Neural progenitor cell (in vitro differentiated cells): ENCODE data around the gene RSF1. TPM values are rescaled to one million over a fixed set of nuclear protein-coding genes. Genes with fewer than 3 reads are reported as not detected.

Source experiments
- DNase-seq: peaks from one replicate; pipeline ENCODE4 v3.0.0-alpha.2; 2016; ENCODE audit warnings: low spot score
- H2AFZ ChIP-seq: fragments of 200-600 bp; sonication (generic); replicated peaks from 2 replicates; pipeline ENCODE4 v1.6.1; 2016; ENCODE audit warnings: antibody characterized with exemption
- H3F3A ChIP-seq: fragments of 200-600 bp; sonication (generic); 2 replicates; pipeline ENCODE4 v1.6.1; 2016; ENCODE audit warnings: antibody characterized with exemption, low read depth
- H3K27ac ChIP-seq: fragments of 200-600 bp; sonication (generic); 2 replicates; pipeline ENCODE4 v1.5.1; 2016; ENCODE audit warnings: mild to moderate bottlenecking
- H3K27me3 ChIP-seq: fragments of 200-600 bp; sonication (generic); 2 replicates; pipeline ENCODE4 v1.6.1; 2016; ENCODE audit warnings: mild to moderate bottlenecking, moderate library complexity
- H3K36me3 ChIP-seq: fragments of 200-600 bp; sonication (generic); 2 replicates; pipeline ENCODE4 v1.5.1; 2016
- H3K4me1 ChIP-seq: fragments of 200-600 bp; sonication (generic); 2 replicates; pipeline ENCODE4 v1.6.1; 2016; ENCODE audit warnings: mixed run types
- H3K4me2 ChIP-seq: fragments of 200-600 bp; sonication (generic); 2 replicates; pipeline ENCODE4 v1.6.1; 2016
- H3K4me3 ChIP-seq: fragments of 200-600 bp; sonication (generic); 2 replicates; pipeline ENCODE4 v1.5.1; 2016
- H3K79me2 ChIP-seq: fragments of 200-600 bp; sonication (generic); 2 replicates; pipeline ENCODE4 v1.6.1; 2016; ENCODE audit warnings: low read depth
- H3K9ac ChIP-seq: fragments of 200-600 bp; sonication (generic); 2 replicates; pipeline ENCODE4 v1.6.1; 2016
- H3K9me3 ChIP-seq: fragments of 200-600 bp; sonication (generic); 2 replicates; pipeline ENCODE4 v1.5.1; 2016; ENCODE audit warnings: low read depth
- H4K20me1 ChIP-seq: fragments of 200-600 bp; sonication (generic); 2 replicates; pipeline ENCODE4 v1.6.1; 2016; ENCODE audit warnings: low read depth
- H3K27ac Mint-ChIP-seq: 3 replicates; pipeline ENCODE4 v1.8.0; 2021; ENCODE audit warnings: mixed read lengths
- H3K27me3 Mint-ChIP-seq: 2 replicates; pipeline ENCODE4 v1.8.0; 2022; ENCODE audit warnings: low read depth, mild to moderate bottlenecking, inconsistent platforms, moderate library complexity, mixed read lengths; ENCODE audit not compliant: insufficient read depth
- H3K36me3 Mint-ChIP-seq: 3 replicates; pipeline ENCODE4 v1.8.0; 2021; ENCODE audit warnings: mixed read lengths
- H3K4me1 Mint-ChIP-seq: 3 replicates; pipeline ENCODE4 v1.8.0; 2021; ENCODE audit warnings: mixed read lengths
- H3K4me3 Mint-ChIP-seq: 3 replicates; pipeline ENCODE4 v1.8.0; 2021; ENCODE audit warnings: mild to moderate bottlenecking, moderate library complexity, mixed read lengths
- H3K9me3 Mint-ChIP-seq: 3 replicates; pipeline ENCODE4 v1.8.0; 2020; ENCODE audit warnings: mixed read lengths
- EZH2 ChIP-seq: fragments of 200-600 bp; sonication (generic); IDR thresholded peaks from 2 replicates; pipeline ENCODE4 v1.6.1; 2017; ENCODE audit warnings: antibody characterized with exemption, mild to moderate bottlenecking, moderate library complexity
- EZH2phosphoT487 ChIP-seq: fragments of 200-600 bp; sonication (generic); IDR thresholded peaks from 2 replicates; pipeline ENCODE4 v1.6.1; 2017; ENCODE audit warnings: antibody characterized with exemption
- total RNA-seq: library from RNA; depleted of rRNA; stranded (reverse); fragments of >200 nt; gene quantifications from 2 replicates; pipeline ENCODE4 v1.2.3, GENCODE V29; 2015; ENCODE audit warnings: low replicate concordance
- TF ChIP-seq, protein P1 (sequence below): fragments of 200-600 bp; sonication (generic); IDR thresholded peaks from 2 replicates; pipeline ENCODE4 v1.5.1; 2017; ENCODE audit warnings: antibody characterized with exemption, mild to moderate bottlenecking

Gene RSF1
- total RNA-seq, 1 donor from 2014 or later: 106 TPM

DNA sequence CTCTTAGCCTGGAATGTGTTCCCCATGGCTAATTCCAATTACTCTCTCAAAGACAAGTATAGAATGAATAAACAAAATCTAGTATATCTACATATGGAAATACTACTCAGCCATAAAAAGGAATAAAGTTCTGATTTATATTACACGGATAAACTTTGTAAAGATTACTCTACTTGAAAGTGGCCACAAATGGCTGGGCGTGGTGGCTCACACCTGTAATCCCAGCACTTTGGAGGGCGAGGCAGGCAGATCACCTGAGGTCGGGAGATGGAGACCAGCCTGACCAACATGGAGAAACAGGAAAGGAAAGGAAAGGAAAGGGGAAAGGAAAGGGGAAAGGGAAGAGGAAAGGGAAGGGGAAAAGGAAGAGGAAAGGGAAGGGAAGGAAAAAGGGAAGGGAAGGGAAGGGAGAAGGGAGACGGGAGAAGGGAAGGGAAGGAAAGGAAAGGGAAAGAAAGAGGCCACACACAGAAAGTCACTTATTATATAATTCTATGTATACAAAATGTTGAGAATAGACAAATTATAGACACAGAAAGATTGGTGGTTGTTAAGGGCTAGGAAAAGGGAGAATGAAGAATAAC is 92.2 kb downstream of the RSF1 start:
- DNase-seq: no peak
- peaks cover 4% of the 10 kb centered on the region for H3K4me1 Mint-ChIP-seq
- H3K27ac Mint-ChIP-seq: no peak overlapping the region
- Histone ChIP-seq H4K20me1 (peaks cover 5% of the 10 kb centered on the region), H3K4me1 (peaks cover 15% of the 10 kb centered on the region), H3K79me2 (peaks cover 6% of the 10 kb centered on the region), H3K9me3 (peaks cover 12% of the 10 kb centered on the region), H3F3A (peaks cover under 1% of the 10 kb centered on the region), H3K36me3 (peaks cover 18% of the 10 kb centered on the region), H3K27me3 (no peaks in the 10 kb centered on the region), H3K4me3 (no peak overlapping the region), H3K27ac (no peak overlapping the region), H2AFZ (no peak overlapping the region), H3K9ac (no peak overlapping the region), H3K4me2 (no peak overlapping the region)
- no peaks in the 10 kb centered on the region for H3K27me3 Mint-ChIP-seq
- peaks cover 18% of the 10 kb centered on the region for H3K9me3 Mint-ChIP-seq
- H3K36me3 Mint-ChIP-seq: peaks cover 36% of the 10 kb centered on the region
- no peak overlapping the region for H3K4me3 Mint-ChIP-seq
- TF ChIP-seq, protein P1, sequence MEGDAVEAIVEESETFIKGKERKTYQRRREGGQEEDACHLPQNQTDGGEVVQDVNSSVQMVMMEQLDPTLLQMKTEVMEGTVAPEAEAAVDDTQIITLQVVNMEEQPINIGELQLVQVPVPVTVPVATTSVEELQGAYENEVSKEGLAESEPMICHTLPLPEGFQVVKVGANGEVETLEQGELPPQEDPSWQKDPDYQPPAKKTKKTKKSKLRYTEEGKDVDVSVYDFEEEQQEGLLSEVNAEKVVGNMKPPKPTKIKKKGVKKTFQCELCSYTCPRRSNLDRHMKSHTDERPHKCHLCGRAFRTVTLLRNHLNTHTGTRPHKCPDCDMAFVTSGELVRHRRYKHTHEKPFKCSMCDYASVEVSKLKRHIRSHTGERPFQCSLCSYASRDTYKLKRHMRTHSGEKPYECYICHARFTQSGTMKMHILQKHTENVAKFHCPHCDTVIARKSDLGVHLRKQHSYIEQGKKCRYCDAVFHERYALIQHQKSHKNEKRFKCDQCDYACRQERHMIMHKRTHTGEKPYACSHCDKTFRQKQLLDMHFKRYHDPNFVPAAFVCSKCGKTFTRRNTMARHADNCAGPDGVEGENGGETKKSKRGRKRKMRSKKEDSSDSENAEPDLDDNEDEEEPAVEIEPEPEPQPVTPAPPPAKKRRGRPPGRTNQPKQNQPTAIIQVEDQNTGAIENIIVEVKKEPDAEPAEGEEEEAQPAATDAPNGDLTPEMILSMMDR: no peak
- TF ChIP-seq EZH2: no peak
- TF ChIP-seq EZH2phosphoT487: no peak

DNA sequence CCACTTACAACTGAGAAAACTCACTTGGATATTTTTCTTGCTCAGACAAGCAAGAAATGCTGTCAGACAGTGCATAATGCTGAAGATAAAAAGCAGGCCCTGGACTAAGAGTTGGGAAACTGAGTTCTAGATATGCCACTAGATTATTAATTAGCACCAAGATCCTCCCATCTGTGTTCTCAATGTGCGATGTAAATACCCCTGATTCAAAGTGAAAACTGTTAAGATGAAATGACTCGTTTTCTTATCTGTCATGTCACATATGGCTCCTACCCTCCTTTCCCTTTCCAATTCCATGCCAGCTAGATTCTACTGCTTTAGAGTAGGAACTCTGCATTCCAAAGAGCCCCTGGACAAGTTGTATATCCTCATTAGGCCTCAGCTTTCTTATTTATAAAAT is 94.0 kb downstream of the RSF1 start:
- TF ChIP-seq EZH2: no peak
- TF ChIP-seq EZH2phosphoT487: no peak
- TF ChIP-seq, protein P1: no peak
- Mint-ChIP-seq H3K27ac (no peak overlapping the region), H3K4me3 (no peak overlapping the region), H3K9me3 (peaks cover 9% of the 10 kb centered on the region), H3K27me3 (no peaks in the 10 kb centered on the region), H3K36me3 (peaks cover 30% of the 10 kb centered on the region), H3K4me1 (peaks cover 4% of the 10 kb centered on the region)
- Histone ChIP-seq H3K4me1 (peaks cover 15% of the 10 kb centered on the region), H3K36me3 (peaks cover 18% of the 10 kb centered on the region), H3F3A (peaks cover 5% of the 10 kb centered on the region), H3K4me2 (no peak overlapping the region), H4K20me1 (peaks cover 11% of the 10 kb centered on the region), H2AFZ (no peak overlapping the region), H3K9me3 (peaks cover 6% of the 10 kb centered on the region), H3K9ac (no peak overlapping the region), H3K79me2 (peaks cover 12% of the 10 kb centered on the region), H3K27ac (no peak overlapping the region), H3K4me3 (no peak overlapping the region), H3K27me3 (no peaks in the 10 kb centered on the region)
- DNase-seq: no peak

DNA sequence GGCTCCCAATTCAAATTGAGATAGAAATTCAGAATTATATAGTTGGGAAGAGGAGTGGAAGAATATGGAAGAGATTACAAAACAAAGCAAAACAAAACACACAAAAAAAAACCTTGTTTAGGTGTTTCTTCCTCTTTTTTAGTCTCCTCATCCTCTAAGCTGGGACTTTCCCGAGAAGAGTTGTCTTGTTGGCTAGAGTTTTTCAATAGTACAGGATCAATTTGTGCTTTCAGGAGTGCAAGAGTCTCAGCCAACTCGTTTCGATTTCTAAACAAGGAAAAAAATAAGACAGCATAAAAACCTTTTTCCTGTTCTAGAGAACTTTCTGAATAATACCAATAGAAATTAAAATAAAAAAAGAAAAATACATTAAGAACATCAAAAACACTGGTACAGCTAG is 95.1 kb downstream of the RSF1 start:
- H2AFZ ChIP-seq: no peak overlapping the region

More for the DNA sequence above, 95.1 kb downstream of the RSF1 start:
- H3K4me3 Mint-ChIP-seq: no peak overlapping the region
- TF ChIP-seq EZH2 (no peak), EZH2phosphoT487 (no peak)
- TF ChIP-seq, protein P1: no peak
- H3K27me3 ChIP-seq: no peaks in the 10 kb centered on the region
- peaks cover 22% of the 10 kb centered on the region for H3K36me3 Mint-ChIP-seq
- peaks cover 12% of the 10 kb centered on the region for H3K79me2 ChIP-seq
- H3K4me1 ChIP-seq: peaks cover 15% of the 10 kb centered on the region
- H3K9me3 ChIP-seq: no peaks in the 10 kb centered on the region
- no peak overlapping the region for H3K4me3 ChIP-seq
- H3K27ac Mint-ChIP-seq: no peak overlapping the region
- H3K4me2 ChIP-seq: no peak overlapping the region
- no peak overlapping the region for H3K9ac ChIP-seq
- H3K4me1 Mint-ChIP-seq: peaks cover 4% of the 10 kb centered on the region
- DNase-seq: no peak
- peaks cover 21% of the 10 kb centered on the region for H3K36me3 ChIP-seq
- H4K20me1 ChIP-seq: peaks cover 11% of the 10 kb centered on the region
- H3K9me3 Mint-ChIP-seq: peaks cover 2% of the 10 kb centered on the region
- peak overlapping the region; percentile 53 for H3K27ac ChIP-seq
- no peaks in the 10 kb centered on the region for H3K27me3 Mint-ChIP-seq
- H3F3A ChIP-seq: peaks cover 5% of the 10 kb centered on the region
